HCT116 (cell line): ENCODE results near the gene RASA2.

Experiments used
- CEBPB ChIP-seq: IDR thresholded peaks from 2 replicates; pipeline ENCODE4 v1.6.1; 2012; ENCODE audit warnings: low read depth
- CTCF ChIP-seq, 3 experiments: fragments of 200-600 bp in 1 of 3; sonication (generic) in 1 of 3; IDR thresholded peaks in 2 of 3; conservative IDR thresholded peaks in 1 of 3; 2 replicates each; pipeline ENCODE4 v1.5.1; 2012 to 2017; ENCODE audit warnings: low read depth in 2 of 3, low read length in 2 of 3, antibody characterized with exemption in 1 of 3, borderline replicate concordance in 1 of 3, control low read depth in 1 of 3, mild to moderate bottlenecking in 1 of 3, mixed read lengths in 1 of 3, mixed run types in 1 of 3, moderate library complexity in 1 of 3; ENCODE audit not compliant: insufficient read depth in 1 of 3
- EGR1 ChIP-seq: IDR thresholded peaks from 2 replicates; pipeline ENCODE4 v1.6.1; 2012; ENCODE audit warnings: low read depth
- EZH2 ChIP-seq: fragments of 200-600 bp; sonication (generic); IDR thresholded peaks from 2 replicates; pipeline ENCODE4 v1.6.1; 2017; ENCODE audit warnings: antibody characterized with exemption, mixed run types
- SIN3A ChIP-seq: IDR thresholded peaks from 2 replicates; pipeline ENCODE4 v1.6.1; 2012; ENCODE audit warnings: low read depth

- TF ChIP-seq SIN3A: no peak
- TF ChIP-seq CEBPB: no peak
- no peak for TF ChIP-seq EZH2
- no peak for TF ChIP-seq CTCF (IDR thresholded peaks at IDR 0.05 in 2 of 3, conservative IDR thresholded peaks at IDR 0.05 in 1 of 3; ENCODE audit: borderline replicate concordance in 1 of 3, insufficient read depth in 1 of 3, low read depth in 2 of 3, low read length in 2 of 3)
- no peak for TF ChIP-seq EGR1
Measured at GRCh38 chr3:141618103-141618910, 131.5 kb downstream of the RASA2 start.
